ENCODE data around the gene PIGL.

Gene PIGL

DNA sequence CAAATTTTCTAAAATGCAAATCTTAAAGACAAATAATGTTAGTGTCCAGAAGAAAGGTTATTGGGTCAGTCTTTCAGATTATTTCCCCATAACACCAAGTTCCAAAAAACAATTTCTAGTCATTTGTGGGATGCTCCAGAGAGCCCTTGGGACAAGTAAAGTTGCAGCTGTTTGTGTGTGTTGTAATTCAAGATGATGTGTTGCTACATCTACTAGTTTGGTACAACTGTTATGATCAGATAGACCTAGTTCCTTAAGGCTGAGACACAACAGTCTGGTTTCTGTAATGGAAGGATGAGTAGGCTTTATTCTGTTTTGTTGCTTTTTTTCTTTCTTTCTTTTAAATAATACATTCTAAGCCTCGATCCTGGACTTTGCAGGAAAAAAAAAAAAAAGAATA, 41.9 kb downstream of the PIGL start:
- no peak for DNase-seq (ENCODE audit: low read depth, low spot score)
- in situ Hi-C loops (cut with HindIII; ENCODE audit: low sequenced_read_pairs) = no loop called here
- H3K4me3 ChIP-seq (ENCODE audit: low read depth, low read length) = no peak overlapping the region
- TF ChIP-seq, protein P1, sequence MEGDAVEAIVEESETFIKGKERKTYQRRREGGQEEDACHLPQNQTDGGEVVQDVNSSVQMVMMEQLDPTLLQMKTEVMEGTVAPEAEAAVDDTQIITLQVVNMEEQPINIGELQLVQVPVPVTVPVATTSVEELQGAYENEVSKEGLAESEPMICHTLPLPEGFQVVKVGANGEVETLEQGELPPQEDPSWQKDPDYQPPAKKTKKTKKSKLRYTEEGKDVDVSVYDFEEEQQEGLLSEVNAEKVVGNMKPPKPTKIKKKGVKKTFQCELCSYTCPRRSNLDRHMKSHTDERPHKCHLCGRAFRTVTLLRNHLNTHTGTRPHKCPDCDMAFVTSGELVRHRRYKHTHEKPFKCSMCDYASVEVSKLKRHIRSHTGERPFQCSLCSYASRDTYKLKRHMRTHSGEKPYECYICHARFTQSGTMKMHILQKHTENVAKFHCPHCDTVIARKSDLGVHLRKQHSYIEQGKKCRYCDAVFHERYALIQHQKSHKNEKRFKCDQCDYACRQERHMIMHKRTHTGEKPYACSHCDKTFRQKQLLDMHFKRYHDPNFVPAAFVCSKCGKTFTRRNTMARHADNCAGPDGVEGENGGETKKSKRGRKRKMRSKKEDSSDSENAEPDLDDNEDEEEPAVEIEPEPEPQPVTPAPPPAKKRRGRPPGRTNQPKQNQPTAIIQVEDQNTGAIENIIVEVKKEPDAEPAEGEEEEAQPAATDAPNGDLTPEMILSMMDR (IDR thresholded peaks at IDR 0.05; ENCODE audit: low read depth, low read length) = no peak

DNA sequence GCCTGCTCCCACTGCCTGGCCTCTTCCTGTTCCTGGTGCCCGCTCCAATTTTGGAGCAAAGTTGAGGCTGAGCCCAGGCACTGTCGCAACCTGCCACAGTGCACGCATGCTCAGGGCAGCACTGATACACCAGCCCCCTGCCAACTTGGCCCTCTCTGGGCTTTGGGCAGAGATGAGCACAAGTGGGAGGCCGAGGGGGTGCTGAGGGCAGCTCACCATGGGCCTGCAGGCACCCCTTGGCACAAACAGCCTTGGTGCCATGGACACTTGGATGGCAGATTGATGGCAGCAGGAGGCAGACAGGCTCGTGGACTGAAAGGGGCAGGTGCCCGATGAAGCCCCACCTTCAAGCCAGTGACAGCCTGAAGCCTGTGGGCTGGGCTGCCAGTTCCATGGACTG, 42.9 kb downstream of the PIGL start:
- H3K4me3 ChIP-seq (ENCODE audit: low read depth, low read length) = no peak overlapping the region
- no peak for DNase-seq (ENCODE audit: low read depth, low spot score)
- TF ChIP-seq, protein P1 (IDR thresholded peaks at IDR 0.05; ENCODE audit: low read depth, low read length) = no peak
- in situ Hi-C loops (cut with HindIII; ENCODE audit: low sequenced_read_pairs) = no loop called here

DNA sequence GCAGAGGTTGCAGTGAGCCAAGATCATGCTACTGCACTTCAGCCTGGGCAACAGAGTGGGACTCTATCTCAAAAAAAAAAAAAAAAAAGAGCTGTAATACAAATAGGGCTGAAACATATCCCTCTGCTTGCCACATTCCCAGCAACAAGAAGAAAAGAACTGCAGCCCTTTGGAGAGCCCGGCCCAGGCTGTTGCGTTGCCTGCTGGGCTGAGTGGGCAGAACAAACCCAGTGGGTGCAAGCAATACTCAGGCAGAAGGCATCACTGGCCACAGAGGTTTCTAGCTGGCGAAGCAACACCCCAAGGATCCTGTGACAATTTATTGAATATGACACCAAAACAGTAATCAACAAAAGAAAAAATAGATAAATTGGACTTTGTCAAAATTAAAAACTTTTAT, 44.0 kb downstream of the PIGL start:
- no peak overlapping the region for H3K4me3 ChIP-seq (ENCODE audit: low read depth, low read length)
- DNase-seq (ENCODE audit: low read depth, low spot score) = no peak
- in situ Hi-C loops (cut with HindIII; ENCODE audit: low sequenced_read_pairs) = no loop called here
- TF ChIP-seq, protein P1 (IDR thresholded peaks at IDR 0.05; ENCODE audit: low read depth, low read length) = no peak

DNA sequence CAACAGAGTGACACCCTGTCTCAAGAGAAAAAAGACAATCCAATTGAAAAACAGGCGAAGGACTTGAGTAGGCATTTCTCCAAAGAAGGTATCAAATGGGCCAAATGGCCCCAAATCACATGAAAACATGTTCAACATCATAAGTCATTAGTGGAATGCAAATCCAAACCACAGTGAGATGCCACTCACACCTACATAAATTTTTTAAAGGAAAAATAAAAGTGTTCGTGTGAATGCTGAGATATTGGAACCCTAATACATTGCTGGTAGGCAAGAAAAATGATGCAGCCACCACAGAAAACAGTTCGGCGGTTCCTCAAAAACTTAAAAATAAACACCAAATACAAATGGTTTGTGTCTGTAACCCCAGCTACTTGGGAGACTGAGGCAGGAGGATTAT, 45.2 kb downstream of the PIGL start:
- TF ChIP-seq, protein P1 (IDR thresholded peaks at IDR 0.05; ENCODE audit: low read depth, low read length) = no peak
- H3K4me3 ChIP-seq (ENCODE audit: low read depth, low read length) = no peak overlapping the region
- in situ Hi-C loops (cut with HindIII; ENCODE audit: low sequenced_read_pairs) = no loop called here
- no peak for DNase-seq (ENCODE audit: low read depth, low spot score)

DNA sequence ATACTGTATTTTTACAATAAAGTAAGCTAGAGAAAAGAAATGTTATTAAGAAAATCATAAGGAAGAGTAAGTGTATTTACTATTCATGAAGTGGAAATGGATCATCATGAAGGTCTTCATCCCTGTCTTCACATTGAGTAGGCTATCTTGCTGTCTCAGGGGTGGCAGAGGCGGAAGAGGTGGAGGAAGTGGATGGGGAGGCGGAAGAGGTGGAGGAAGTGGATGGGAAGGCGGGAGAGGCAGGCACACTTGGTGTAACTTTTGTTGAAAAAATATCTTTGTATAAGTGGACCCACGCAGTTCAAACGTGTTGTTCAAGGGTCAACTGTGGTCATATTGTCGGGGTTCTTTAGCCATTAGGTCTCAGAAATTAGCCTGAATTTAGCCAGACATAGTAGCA, 50.2 kb downstream of the PIGL start:
- DNase-seq (ENCODE audit: low read depth, low spot score) = no peak
- in situ Hi-C loops (cut with HindIII; ENCODE audit: low sequenced_read_pairs) = no loop called here
- TF ChIP-seq, protein P1 (IDR thresholded peaks at IDR 0.05; ENCODE audit: low read depth, low read length) = no peak
- H3K4me3 ChIP-seq (ENCODE audit: low read depth, low read length) = no peak overlapping the region

DNA sequence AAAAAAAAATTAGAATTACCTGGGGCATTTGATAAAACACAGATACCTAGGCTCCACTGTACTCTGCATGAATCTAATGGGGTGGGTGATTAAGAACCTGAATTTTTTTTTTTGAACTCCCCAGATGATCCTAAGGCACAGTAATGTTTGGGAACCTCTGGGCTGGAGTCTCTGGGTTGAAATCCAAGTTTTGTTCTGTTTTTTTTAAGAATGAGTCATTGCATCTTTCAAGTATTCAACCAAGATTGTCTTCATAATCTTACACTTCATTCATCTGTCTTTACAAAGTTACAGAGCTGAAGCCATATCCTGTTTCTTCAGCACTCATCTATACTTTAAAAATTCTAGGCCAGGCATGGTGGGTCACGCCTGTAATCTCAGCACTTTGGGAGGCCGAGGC, 52.6 kb downstream of the PIGL start:
- in situ Hi-C loops (cut with HindIII; ENCODE audit: low sequenced_read_pairs) = no loop called here
- no peak overlapping the region for H3K4me3 ChIP-seq (ENCODE audit: low read depth, low read length)
- TF ChIP-seq, protein P1 (IDR thresholded peaks at IDR 0.05; ENCODE audit: low read depth, low read length) = no peak
- peak; percentile 77 for DNase-seq (ENCODE audit: low read depth, low spot score)
